Activated CD4-positive, alpha-beta T cell treated with anti-CD3 and anti-CD28 coated beads, Interleukin-2, Interleukin-6, amounts not matched to agents 100 ng/mL and 50 ng/mL, durations not matched to agents 16 hours and 8 hours (primary cell): Measurements from ENCODE around the gene PRUNE2.
A peak's percentile ranks its signal among the peaks of the same experiment; 100 is the strongest.

Source experiments
- DNase-seq: peaks from one replicate; pipeline ENCODE4 v3.0.0-alpha.2; 2020

PRUNE2 gene

DNA sequence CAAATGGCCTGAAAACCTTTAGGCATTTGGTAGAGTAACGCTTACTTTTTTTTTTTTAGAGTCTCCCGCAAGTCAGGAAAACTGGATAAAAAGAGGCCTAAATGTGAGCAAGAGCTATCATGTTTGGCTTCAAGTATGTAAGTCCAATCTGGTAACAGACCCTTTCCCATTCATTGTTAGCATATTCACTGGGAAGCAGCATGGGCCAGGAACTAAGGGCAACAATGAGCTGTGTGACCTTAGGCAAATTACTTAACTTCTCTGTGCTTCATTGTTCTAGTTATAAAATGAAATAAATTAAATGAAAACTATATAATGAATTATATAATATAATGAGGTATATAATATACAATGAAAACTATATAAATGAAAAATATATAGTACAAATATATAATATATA, 256.0 kb downstream of the PRUNE2 start:
- DNase-seq: no peak

DNA sequence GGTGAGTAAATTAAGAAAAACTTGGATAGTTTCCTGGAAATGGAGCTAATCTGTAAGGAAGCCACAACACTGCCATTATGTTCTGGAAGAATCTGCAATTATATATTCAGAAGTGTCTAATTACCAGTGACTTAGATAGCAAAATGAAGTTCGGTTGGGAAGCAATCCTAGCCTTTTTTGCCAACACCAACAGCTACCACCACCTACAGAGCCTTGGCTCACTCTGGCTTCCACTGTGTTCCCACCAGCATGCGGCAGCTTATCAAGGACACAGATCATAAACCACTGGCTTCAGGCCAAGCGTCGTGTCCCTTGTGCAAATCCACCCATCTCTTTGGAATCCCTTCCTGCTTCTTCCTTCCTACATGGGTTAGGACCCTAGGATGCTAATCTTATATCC, 259.7 kb downstream of the PRUNE2 start:
- DNase-seq: no peak

DNA sequence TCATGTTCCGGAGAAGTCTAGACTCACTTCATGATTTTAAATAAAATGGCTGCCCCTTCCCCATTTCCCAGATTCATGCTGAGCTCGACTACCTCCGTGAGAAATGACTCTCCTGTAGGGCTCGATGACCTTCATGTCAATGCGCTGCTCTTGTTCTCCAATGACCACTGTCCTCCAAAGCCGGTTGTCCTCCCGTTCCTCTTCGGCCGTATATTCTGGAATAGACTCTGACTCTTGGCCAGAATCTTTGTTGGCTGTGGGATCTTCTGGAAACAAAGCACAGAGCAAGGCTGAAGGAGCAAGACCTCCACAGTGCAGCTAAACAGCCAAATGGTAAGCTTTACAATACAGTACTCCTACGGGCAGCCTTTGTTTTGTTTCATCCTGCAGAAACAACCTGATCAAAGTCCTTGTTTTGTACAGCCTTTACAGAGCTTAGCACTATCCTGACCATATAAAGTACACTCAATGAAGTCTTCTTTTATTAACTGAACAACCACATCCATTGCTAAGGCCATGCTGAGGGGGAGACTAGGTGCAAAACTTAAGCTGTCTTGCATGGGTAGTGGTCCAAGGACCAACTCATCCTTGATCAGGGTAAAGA, 261.2 kb downstream of the PRUNE2 start:
- no peak for DNase-seq

DNA sequence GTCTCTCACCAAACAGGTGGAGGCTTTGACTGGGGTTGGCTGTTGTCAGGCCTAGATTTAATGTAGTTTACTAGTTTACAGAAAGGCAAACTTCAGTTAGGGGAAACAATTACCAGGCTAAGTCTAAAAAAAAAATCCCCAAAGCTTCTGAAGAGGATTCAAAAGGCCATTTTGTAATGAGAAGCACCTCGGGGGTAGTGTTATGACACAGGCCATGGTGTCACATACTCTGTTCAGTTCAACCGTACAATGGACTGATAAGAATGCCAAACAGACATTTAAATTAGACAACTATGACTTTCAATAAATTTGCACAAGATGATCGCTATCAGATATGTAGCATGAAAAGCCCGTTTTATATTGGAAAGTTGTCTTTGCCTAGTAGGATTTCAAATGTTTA, 261.7 kb downstream of the PRUNE2 start:
- DNase-seq: no peak

GRCh38 chr9:76643399-76644117, 262.4 kb downstream of the PRUNE2 start:
- no peak for DNase-seq

GRCh38 chr9:76642701-76643209, 263.2 kb downstream of the PRUNE2 start:
- DNase-seq: no peak

DNA sequence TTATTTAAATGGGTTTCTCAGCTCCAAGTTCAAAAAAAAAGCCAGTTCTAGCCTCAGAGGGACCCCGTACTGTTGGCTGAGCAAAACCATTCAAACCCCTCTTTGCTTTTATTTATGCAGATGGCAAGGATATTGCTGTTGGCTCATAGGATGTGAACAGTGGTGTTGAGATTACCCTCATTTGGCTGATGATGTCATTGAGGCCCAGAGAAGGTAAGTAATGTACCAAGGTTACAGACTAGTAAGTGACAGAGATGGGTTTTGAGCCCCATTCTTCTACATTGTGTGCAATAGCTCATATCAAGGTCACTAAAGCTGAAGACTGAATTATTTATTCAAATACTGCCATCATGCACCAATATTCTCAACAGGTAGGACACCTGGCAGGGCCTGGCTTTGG, 263.8 kb downstream of the PRUNE2 start:
- DNase-seq: no peak

GRCh38 chr9:76638001-76638400, 267.9 kb downstream of the PRUNE2 start:
- DNase-seq: no peak

DNA sequence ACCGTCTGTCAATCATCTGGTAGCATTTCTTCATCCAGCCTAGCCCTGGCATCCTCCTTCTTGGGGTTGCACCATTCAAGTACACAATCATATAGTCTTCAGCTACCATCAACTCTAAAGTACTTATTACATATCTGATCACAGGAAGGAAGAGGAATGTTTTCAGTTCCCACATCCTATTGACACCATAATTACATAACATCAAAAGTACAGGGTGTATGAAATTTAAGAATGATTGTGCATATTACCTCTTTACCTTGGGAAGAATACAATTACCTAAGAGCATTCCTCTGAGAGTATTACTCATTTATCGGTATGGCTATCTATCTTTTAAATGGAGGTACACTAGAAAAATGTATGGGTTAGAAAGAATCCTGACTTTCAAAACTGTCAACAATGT, 268.5 kb downstream of the PRUNE2 start:
- no peak for DNase-seq

DNA sequence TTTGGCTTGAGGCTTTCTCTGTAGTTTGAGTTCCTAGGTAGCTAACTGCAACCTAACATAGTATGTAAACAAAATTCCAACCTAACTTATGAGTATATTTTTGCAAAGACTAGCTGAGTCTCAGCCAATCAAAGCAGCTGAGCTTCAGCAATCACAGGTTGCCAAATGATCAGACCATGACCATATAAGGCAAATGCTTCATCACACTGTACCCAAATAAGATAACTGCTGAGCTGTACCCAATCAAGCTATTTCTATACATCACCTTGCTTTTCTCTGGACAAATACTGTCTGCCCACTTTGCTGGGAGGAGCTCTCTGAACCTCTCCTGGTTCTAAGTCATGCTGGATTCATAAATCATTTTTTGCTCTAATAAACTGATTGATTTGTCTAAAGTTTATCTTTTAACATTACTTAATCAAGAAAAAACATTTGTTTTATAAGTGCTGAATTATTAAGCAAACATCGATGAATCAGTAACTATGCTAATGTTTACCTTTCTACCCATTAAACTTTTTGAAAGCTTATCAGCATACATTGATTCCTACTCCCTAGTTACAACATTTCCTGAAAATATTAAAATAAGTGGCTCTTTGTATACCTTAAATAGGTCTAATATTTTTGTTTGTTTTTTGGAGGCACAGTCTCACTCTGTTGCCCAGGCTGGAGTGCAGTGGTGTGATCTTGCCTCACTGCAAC, 271.4 kb downstream of the PRUNE2 start:
- DNase-seq: no peak

- DNase-seq: no peak
Observed at GRCh38 chr9:76630916-76631315, 275.0 kb downstream of the PRUNE2 start.

- DNase-seq: peak; percentile 39
Observed at GRCh38 chr9:76629205-76629990, 276.5 kb downstream of the PRUNE2 start.

DNA sequence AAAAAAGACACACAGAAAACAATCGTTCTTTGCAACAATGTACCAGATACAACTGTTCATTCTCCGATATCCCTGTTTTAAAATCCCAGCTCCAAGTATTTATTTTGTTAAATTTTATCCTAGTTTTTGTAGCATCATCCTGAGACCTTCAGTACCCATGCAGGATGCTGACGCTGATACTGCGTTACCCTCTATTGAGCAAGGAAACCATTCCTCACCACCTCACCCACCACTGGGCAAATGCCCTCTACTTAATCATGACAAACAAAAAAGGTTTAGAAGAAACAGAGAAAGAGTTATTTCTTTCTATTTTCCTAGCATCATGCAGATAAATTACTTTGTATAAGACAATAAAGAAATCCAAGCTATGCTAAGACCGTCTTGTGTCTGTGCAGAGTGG, 277.8 kb downstream of the PRUNE2 start:
- no peak for DNase-seq

DNA sequence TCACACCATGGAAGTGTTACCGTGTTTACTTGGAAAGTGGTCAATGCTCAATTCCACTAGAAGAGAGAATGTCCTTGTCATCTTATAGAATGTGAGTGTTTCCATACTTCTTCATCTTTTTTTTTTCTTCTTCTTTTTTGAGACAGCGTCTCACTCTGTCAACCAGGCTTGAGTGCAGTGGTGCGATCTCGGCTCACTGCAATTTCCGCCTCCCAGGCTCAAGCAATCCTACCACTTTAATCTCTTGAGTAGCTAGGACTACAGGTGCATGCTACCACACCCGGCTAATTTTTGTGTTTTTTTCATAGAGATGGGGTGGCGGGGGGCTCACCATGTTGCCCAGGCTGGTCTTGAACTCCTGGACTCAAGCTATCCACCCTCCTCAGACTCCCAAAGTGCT, 278.9 kb downstream of the PRUNE2 start:
- no peak for DNase-seq

- no peak for DNase-seq
Observed at GRCh38 chr9:76626141-76626540, 279.8 kb downstream of the PRUNE2 start.

GRCh38 chr9:76624391-76625048, 281.4 kb downstream of the PRUNE2 start:
- no peak for DNase-seq

- DNase-seq: no peak
Observed at GRCh38 chr9:76620996-76621395, 284.9 kb downstream of the PRUNE2 start.

DNA sequence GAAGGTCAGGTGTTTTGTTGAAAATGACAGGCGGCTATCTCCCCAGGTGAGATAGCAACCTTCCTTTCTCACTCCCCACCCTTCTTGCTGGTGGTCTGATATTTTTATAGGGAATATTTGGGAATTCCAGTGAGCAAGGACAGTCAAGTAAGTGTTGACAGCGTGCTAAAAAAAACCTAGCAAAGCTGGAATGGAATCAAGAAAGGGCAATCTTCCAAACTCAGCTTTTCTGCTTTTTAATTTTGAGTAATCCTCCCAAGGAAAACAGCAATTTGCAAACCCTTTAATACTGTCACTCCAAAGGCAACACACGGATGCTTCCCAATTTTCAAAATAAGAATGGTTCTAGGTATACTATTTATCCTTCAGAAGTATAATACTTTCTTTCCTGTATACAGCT, 285.3 kb downstream of the PRUNE2 start:
- DNase-seq: no peak

DNA sequence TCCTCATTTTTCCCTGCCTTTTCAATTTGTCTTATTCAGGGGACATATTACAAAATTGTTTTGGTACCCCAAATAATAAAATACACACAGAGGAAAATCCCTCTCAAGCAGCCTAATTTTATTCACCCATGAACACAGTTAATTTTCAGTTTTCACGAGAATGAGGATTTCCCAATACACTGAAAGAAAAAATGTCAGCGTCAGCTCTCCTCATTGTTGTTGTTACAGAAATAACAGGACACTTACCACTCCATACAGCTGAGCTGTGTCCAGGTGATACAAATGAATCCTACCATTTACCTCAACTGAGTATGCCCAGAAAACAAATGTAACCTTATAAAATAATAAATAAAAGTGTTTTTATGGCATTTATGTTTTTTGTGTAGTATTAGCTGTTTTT, 286.3 kb downstream of the PRUNE2 start:
- DNase-seq: no peak

GRCh38 chr9:76619197-76619596, 286.7 kb downstream of the PRUNE2 start:
- DNase-seq: no peak

DNA sequence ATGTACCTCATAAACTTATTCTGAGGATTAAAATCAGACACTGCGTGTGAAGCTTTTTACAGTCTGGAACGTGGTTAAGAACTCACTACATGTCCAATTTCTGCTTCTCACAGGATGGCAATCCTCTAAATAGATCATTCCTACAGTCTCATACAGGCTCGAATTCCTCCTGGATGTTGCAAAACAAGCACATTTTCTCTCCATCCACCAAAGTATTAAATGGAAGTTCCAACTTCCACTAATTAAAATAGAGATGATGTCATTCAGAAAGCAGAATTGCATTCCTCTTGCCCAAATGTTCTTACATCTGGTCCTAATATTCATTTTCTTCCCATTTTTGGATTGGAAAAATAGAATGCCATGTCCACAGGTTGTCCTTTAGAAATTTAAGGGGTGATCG, 287.2 kb downstream of the PRUNE2 start:
- no peak for DNase-seq

DNA sequence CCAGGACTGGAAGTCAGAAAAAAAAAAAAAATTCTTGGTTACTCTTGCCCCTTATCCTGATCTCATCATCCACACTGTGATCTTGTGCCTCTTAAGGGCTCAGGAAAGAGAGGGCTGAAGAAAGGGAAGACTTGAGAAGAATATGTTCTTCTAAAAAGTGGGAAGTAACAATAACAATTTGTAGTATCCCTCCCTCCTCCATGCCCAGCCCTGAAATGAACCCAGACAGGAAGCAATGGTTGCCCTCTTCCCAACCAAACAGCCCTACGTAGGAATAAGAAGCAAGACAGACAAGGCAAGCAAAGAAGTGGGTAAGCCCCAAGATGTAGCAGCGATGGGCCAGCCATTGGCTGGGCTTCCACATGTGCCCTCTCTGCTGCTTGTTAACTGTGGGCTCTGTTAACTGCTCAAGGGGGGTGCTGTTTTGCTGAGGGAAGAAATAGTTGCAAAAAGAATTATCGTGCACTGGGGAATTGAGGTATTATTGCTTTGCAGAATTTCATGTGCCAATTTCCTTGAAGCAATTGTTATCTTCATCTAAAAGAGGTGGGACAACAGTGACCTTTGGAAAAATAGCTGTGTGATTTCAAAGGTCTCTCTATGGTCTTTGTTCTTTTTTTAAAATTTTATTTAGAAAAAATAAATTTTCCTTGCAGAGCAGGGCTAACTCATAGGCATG, 288.3 kb downstream of the PRUNE2 start:
- DNase-seq: no peak
